Stimulated activated CD4-positive, alpha-beta T cell treated with anti-CD3 and anti-CD28 coated beads, Interleukin-15, amount 100 ng/mL, for 48 hours (primary cell): ENCODE results near the gene DNAL1.
"Not testable (repeated sequence)": the region's sequence is repeated elsewhere in the genome, so short reads cannot be mapped to it uniquely, and the experiment has no call there.

Experiments
- DNase-seq, 2 donors: peaks; one replicate each; pipeline ENCODE4 v3.0.0-alpha.2; 2020; ENCODE audit warnings: low read depth in 2 of 2

Gene DNAL1

GRCh38 chr14:73708076-73708475, 63.3 kb downstream of the DNAL1 start:
- not testable (repeated sequence) for DNase-seq

- no peak for DNase-seq
These were observed 65.2 kb downstream of the DNAL1 start for GRCh38 chr14:73709904-73710469.

- DNase-seq = no peak
These were observed 66.0 kb downstream of the DNAL1 start for GRCh38 chr14:73710737-73711136.

GRCh38 chr14:73712071-73712506, 67.3 kb downstream of the DNAL1 start:
- no peak for DNase-seq

GRCh38 chr14:73712540-73713180, 67.9 kb downstream of the DNAL1 start:
- DNase-seq = no peak

GRCh38 chr14:73713206-73713802, 68.5 kb downstream of the DNAL1 start:
- no peak for DNase-seq

- DNase-seq = peak; percentile 72 to 86
These were observed 69.2 kb downstream of the DNAL1 start, which contains the start of gene PNMA1 for GRCh38 chr14:73713803-73714655. Gene PNMA1 (minus strand): TSS chr14:73714384. CDS start chr14:73713639, 745 bp downstream.

- DNase-seq = no peak
These were observed 69.9 kb downstream of the DNAL1 start for GRCh38 chr14:73714656-73715081.

GRCh38 chr14:73715707-73716106, 70.9 kb downstream of the DNAL1 start:
- no peak for DNase-seq

- DNase-seq = no peak
These were observed 72.5 kb downstream of the DNAL1 start for GRCh38 chr14:73717266-73717665.

GRCh38 chr14:73717711-73718417, 73.1 kb downstream of the DNAL1 start:
- DNase-seq = no peak

GRCh38 chr14:73718418-73719251, 73.8 kb downstream of the DNAL1 start:
- no peak for DNase-seq

- no peak for DNase-seq
These were observed 74.6 kb downstream of the DNAL1 start for GRCh38 chr14:73719361-73719760.

GRCh38 chr14:73719791-73720190, 75.0 kb downstream of the DNAL1 start:
- DNase-seq = no peak

GRCh38 chr14:73720636-73721035, 75.8 kb downstream of the DNAL1 start:
- no peak for DNase-seq

GRCh38 chr14:73721101-73721821, 76.5 kb downstream of the DNAL1 start:
- no peak for DNase-seq

GRCh38 chr14:73722581-73722980, 77.8 kb downstream of the DNAL1 start:
- no peak for DNase-seq

GRCh38 chr14:73723406-73723796, 78.6 kb downstream of the DNAL1 start:
- DNase-seq = no peak

GRCh38 chr14:73723797-73724661, 79.2 kb downstream of the DNAL1 start:
- no peak for DNase-seq
